DMS 273 (cell line): ENCODE measurements around the gene BOLA2B.
"Not testable (repeated sequence)": the region's sequence is repeated elsewhere in the genome, so short reads cannot be mapped to it uniquely, and the experiment has no call there.

Experiments
- DNase-seq: peaks from one replicate; lab custom pipeline; 2025; ENCODE audit not compliant: unreplicated experiment; lab: John Stamatoyannopoulos, UW

Gene BOLA2B

GRCh38 chr16:30193615-30194014 is at the start of gene BOLA2B, which contains the start of gene SLX1A:
Gene BOLA2B (minus strand): TSS chr16:30193666. CDS start chr16:30193595, 71 bp downstream.
Gene SLX1A (plus strand): TSS chr16:30193875. CDS start chr16:30194085, 210 bp downstream.
- DNase-seq, result not testable (repeated sequence)

- DNase-seq, result not testable (repeated sequence)
Measured at GRCh38 chr16:30217082-30217481, 23.6 kb upstream of the BOLA2B start.

- DNase-seq, result not testable (repeated sequence)
Measured at GRCh38 chr16:30211414-30211813, 17.9 kb upstream of the BOLA2B start.

- DNase-seq, result not testable (repeated sequence)
Measured at GRCh38 chr16:30209032-30209431, 15.6 kb upstream of the BOLA2B start.

- not testable (repeated sequence) for DNase-seq
Measured at GRCh38 chr16:30207063-30207704, 13.7 kb upstream of the BOLA2B start.

- DNase-seq, result not testable (repeated sequence)
Measured at GRCh38 chr16:30206252-30206651, 12.8 kb upstream of the BOLA2B start.

GRCh38 chr16:30205541-30206236 is 12.2 kb upstream of the BOLA2B start:
- DNase-seq, result not testable (repeated sequence)

- DNase-seq, result not testable (repeated sequence)
Measured at GRCh38 chr16:30199608-30200343, 6.3 kb upstream of the BOLA2B start.

GRCh38 chr16:30199049-30199448 is 5.6 kb upstream of the BOLA2B start, which contains the start of gene SULT1A3:
Gene SULT1A3 (plus strand): TSS chr16:30199255. CDS start chr16:30200729, 1,474 bp downstream.
- DNase-seq, result not testable (repeated sequence)

GRCh38 chr16:30197001-30197400 is 3.5 kb upstream of the BOLA2B start:
- DNase-seq, result not testable (repeated sequence)

- not testable (repeated sequence) for DNase-seq
Measured at GRCh38 chr16:30194172-30194925, 883 bp upstream of the BOLA2B start.

- DNase-seq, result not testable (repeated sequence)
Measured at GRCh38 chr16:30193098-30193497, 368 bp downstream of the BOLA2B start.

GRCh38 chr16:30191158-30191557 is 2.3 kb downstream of the BOLA2B start:
- DNase-seq, result not testable (repeated sequence)

- no peak for DNase-seq
Measured at GRCh38 chr16:30187971-30188561, 5.4 kb downstream of the BOLA2B start.

GRCh38 chr16:30187556-30187865 is 6.0 kb downstream of the BOLA2B start:
- no peak for DNase-seq

GRCh38 chr16:30186782-30187555 is 6.5 kb downstream of the BOLA2B start:
- DNase-seq, result peak; percentile 44

GRCh38 chr16:30186444-30186781 is 7.1 kb downstream of the BOLA2B start:
- DNase-seq, result no peak

- DNase-seq, result no peak
Measured at GRCh38 chr16:30185683-30186421, 7.6 kb downstream of the BOLA2B start.
